GM21737 (cell line): Measurements from ENCODE around the gene ZSCAN5B.
"Not testable (repeated sequence)": the region's sequence is repeated elsewhere in the genome, so short reads cannot be mapped to it uniquely, and the experiment has no call there.

ENCODE experiments used
- ATAC-seq: cut with Tn5 transposase; IDR thresholded peaks from one replicate; pipeline ENCODE4 v1.9.1; 2021; ENCODE audit warnings: mild to moderate bottlenecking, moderate library complexity; ENCODE audit not compliant: unreplicated experiment

The ZSCAN5B gene

GRCh38 chr19:56197646-56198045 is at the start of gene ZSCAN5B:
TSS of gene ZSCAN5B (minus strand) at chr19:56197783. CDS start at chr19:56193052, 4,731 bp downstream.
- not testable (repeated sequence) for ATAC-seq

- ATAC-seq, result not testable (repeated sequence)
These were observed 48.2 kb upstream of the ZSCAN5B start for GRCh38 chr19:56245764-56246163.

- ATAC-seq, result no peak
These were observed 47.6 kb upstream of the ZSCAN5B start for GRCh38 chr19:56245121-56245740.

- ATAC-seq, result no peak
These were observed 25.9 kb upstream of the ZSCAN5B start for GRCh38 chr19:56223481-56223880.

GRCh38 chr19:56222901-56223300 is 25.3 kb upstream of the ZSCAN5B start:
- no peak for ATAC-seq

GRCh38 chr19:56221851-56222250 is 24.3 kb upstream of the ZSCAN5B start:
- no peak for ATAC-seq

- ATAC-seq, result not testable (repeated sequence)
These were observed 23.9 kb upstream of the ZSCAN5B start for GRCh38 chr19:56221442-56221841.

- ATAC-seq, result no peak
These were observed 21.4 kb upstream of the ZSCAN5B start for GRCh38 chr19:56218961-56219360.

- ATAC-seq, result no peak
These were observed 19.7 kb upstream of the ZSCAN5B start for GRCh38 chr19:56217039-56217949.

- no peak for ATAC-seq
These were observed 14.1 kb upstream of the ZSCAN5B start for GRCh38 chr19:56211718-56212117.

- ATAC-seq, result not testable (repeated sequence)
These were observed 12.5 kb upstream of the ZSCAN5B start for GRCh38 chr19:56210036-56210435.

GRCh38 chr19:56209091-56209490 is 11.5 kb upstream of the ZSCAN5B start:
- no peak for ATAC-seq

GRCh38 chr19:56207581-56207980 is 10.0 kb upstream of the ZSCAN5B start:
- not testable (repeated sequence) for ATAC-seq

GRCh38 chr19:56201973-56202372 is 4.4 kb upstream of the ZSCAN5B start, which contains the start of gene ZSCAN5C:
TSS of gene ZSCAN5C (plus strand) at chr19:56202273. CDS start at chr19:56205914, 3,641 bp downstream.
- ATAC-seq, result no peak

- no peak for ATAC-seq
These were observed 2.1 kb upstream of the ZSCAN5B start for GRCh38 chr19:56199687-56200086.

- no peak for ATAC-seq
These were observed 3.5 kb downstream of the ZSCAN5B start for GRCh38 chr19:56193981-56194640.

GRCh38 chr19:56191711-56192110 is 5.9 kb downstream of the ZSCAN5B start:
- ATAC-seq, result no peak

- ATAC-seq, result no peak
These were observed 6.5 kb downstream of the ZSCAN5B start for GRCh38 chr19:56191115-56191514.

- no peak for ATAC-seq
These were observed 7.8 kb downstream of the ZSCAN5B start for GRCh38 chr19:56189785-56190184.

- ATAC-seq, result no peak
These were observed 19.9 kb downstream of the ZSCAN5B start for GRCh38 chr19:56177564-56178243.

- no peak for ATAC-seq
These were observed 20.7 kb downstream of the ZSCAN5B start for GRCh38 chr19:56176881-56177280.
